Measurements from ENCODE around the gene BAIAP2L1.

DNA sequence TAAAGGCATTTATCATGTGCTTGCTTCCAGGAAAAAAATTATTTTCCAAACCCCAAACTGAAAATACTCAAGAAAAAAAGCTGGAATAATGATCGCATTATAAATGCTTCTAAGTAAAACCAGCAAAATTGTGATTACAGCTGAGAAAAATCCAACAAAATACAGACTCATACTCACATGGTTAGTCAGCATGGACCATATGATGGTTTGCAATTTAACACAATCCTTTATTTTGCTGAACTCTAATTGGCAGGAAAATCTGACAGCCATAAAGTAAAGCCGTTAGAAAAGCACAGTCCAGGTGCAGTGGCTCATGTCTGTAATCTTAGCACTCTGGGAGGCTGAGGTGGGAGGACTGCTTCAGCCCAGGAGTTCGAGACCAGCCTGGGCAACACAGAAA lies 59.8 kb downstream of the BAIAP2L1 start:
- TF ChIP-seq, protein P1, sequence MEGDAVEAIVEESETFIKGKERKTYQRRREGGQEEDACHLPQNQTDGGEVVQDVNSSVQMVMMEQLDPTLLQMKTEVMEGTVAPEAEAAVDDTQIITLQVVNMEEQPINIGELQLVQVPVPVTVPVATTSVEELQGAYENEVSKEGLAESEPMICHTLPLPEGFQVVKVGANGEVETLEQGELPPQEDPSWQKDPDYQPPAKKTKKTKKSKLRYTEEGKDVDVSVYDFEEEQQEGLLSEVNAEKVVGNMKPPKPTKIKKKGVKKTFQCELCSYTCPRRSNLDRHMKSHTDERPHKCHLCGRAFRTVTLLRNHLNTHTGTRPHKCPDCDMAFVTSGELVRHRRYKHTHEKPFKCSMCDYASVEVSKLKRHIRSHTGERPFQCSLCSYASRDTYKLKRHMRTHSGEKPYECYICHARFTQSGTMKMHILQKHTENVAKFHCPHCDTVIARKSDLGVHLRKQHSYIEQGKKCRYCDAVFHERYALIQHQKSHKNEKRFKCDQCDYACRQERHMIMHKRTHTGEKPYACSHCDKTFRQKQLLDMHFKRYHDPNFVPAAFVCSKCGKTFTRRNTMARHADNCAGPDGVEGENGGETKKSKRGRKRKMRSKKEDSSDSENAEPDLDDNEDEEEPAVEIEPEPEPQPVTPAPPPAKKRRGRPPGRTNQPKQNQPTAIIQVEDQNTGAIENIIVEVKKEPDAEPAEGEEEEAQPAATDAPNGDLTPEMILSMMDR (IDR thresholded peaks at IDR 0.05), result no peak
- TF ChIP-seq POLR2A (IDR thresholded peaks at IDR 0.05), result no peak
